ENCODE measurements around the gene DNAL1.
A peak's percentile ranks its signal among the peaks of the same experiment; 100 is the strongest.
"Not testable (repeated sequence)": the region's sequence is repeated elsewhere in the genome, so short reads cannot be mapped to it uniquely, and the experiment has no call there.

DNAL1 gene, protein sequence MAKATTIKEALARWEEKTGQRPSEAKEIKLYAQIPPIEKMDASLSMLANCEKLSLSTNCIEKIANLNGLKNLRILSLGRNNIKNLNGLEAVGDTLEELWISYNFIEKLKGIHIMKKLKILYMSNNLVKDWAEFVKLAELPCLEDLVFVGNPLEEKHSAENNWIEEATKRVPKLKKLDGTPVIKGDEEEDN

DNA sequence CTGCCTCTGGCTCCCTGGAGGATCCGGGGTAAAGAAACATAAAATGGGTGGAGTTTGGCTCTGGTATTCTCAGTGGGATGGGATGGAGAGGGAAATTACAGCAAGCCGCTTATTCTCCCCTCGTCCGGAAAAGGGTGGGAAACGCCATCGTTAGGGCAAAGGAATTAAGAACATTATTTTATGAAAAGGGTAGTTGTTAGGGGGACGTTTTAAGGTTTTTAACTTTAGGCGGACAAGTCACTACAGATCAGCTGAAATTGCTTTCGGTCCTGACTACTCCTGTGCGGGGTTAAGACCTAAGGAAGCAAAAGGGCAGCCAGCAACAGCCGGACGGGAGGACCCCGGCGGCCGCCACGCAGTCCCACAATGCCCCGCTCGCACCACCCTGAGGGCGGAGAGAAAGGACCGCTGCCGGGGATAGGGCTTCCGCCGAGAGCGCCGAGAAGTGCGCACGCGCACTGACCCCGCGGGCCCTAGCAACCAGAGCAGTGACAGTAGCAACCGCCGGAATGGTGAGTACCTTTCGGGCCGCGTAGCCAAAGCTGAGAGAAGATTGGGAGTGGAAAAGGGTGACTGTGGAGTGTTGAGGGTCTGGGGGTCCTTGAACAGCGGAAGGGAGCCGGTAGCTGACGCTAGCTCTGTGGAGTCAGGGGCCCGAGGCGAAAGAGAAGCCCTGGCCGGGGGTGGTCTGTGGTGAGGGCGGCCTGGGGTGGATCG, at the start of gene DNAL1:
DNAL1 (plus strand) TSS at position 456 of the 717 bp plus-strand sequence; CDS start at position 510, 54 bp downstream.
- DNase-seq = peak; percentile 97

DNA sequence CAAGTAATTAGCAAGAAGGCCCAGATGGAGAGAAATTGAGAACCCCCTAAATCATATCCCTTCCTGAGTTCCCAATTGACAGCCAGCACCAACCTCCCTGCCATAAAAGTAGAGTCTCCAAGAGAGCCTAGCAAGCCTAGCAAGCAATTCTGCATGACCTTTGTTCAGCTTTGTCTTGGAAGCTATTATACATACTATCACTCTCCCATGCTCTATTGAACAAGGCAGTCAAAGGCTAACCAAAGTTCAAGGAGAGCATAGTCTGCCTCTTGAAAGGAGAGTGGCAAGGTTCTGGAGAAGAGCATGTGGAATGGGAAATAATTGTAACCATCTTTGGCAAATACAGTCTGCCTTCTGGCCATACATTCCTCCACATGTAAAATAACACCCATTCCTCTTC, 45.3 kb upstream of the DNAL1 start:
- DNase-seq = no peak

DNA sequence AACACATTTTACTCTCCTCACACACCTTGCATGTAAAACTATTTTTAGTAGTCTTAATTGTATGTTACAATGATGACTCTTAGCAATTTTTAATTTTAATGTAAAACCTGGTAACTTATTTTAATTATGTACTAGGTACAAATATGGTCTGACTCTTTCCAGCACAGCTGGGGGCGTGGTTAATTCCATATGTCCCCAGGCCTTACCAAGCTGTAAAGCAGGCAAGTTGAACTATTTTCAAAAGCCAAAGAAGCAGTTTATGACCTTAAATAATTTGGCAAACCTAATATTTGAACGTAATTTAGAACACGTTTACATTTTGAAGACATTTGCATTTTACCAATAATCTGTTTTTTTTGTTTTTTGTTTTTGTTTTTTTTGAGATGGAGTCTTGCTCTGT, 41.8 kb upstream of the DNAL1 start:
- no peak for DNase-seq

DNA sequence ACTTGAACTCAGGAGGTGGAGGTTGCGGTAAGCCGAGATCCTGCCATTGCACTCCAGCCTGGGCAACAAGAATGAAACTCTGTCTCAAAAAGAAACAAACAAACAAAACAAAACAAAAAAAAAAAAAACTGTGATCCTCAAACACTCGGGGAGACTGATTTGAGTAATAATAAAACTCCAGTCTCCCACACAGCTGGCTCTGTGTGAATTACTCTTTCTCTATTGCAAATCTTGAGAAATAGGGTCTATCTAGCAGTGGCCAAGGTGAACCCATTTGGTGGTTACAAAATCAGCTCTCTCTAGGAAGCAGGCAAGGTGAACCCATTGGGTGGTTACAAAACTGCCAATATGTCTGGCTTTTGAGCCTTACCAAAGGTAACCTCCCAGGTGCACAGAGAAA, 38.5 kb upstream of the DNAL1 start:
- DNase-seq = no peak

DNA sequence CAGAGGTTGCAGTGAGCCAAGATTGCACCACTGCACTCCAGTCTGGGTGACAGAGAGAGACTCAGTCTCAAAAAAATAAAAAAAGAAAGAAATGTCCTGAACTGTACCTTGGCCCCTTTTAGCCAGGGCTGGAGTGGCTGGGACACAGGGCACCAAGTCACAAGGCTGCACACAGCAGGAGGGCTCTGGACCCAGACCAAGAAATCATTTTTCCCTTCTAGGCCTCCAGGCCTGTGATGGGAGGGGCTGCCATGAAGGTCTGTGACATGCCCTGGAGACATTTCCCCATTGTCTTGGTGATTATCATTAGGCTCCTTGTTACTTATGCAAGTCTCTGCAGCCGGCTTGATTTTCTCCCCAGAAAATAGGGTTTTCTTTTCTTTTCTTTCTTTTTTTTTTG, 37.5 kb upstream of the DNAL1 start:
- DNase-seq = no peak

DNA sequence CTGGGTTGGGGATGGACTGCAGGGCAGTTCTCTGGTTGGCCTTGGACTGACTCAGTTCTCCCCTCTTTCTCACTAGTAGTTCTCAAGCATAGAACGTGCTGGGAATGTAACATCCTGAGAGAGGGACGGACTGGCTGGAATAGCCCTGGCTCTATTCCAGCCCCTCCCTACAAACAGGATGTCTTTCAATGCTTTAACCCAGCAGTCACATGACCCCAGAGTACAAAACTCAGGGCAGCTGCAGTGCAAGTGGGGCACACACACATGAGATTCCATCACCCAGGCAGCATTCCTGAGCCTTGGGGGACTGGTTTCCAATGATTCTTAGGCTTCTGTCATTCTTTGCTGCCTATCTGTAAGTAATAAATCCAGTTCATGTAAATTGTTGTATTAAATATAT, 34.1 kb upstream of the DNAL1 start:
- no peak for DNase-seq

DNA sequence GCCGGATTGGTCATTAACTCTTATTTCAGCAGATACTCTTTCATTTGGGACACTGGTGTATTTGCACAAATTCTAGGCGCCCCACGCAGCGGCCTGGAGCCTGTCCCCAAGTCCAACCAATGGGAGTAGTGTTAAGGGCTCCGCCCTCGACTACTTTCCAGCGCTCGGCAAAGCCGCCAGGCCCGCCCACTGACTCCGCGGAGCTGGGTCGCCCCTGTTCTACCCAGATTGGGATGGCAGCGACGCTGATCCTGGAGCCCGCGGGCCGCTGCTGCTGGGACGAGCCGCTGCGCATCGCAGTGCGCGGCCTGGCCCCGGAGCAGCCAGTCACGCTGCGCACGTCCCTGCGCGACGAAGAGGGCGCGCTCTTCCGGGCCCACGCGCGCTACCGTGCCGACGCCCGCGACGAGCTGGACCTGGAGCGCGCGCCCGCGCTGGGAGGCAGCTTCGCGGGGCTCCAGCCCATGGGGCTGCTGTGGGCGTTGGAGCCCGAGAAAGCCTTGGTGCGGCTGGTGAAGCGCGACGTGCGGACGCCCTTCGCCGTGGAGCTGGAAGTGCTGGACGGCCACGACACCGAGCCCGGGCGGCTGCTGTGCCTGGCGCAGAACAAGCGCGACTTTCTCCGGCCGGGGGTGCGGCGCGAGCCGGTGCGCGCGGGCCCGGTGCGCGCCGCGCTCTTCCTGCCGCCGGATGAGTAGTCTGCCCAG, 32.3 kb upstream of the DNAL1 start, which contains the start of gene ACOT6:
ACOT6 (plus strand) TSS at position 179 of the 707 bp plus-strand sequence; CDS start at position 234, 55 bp downstream.
- DNase-seq = peak; percentile 89

DNA sequence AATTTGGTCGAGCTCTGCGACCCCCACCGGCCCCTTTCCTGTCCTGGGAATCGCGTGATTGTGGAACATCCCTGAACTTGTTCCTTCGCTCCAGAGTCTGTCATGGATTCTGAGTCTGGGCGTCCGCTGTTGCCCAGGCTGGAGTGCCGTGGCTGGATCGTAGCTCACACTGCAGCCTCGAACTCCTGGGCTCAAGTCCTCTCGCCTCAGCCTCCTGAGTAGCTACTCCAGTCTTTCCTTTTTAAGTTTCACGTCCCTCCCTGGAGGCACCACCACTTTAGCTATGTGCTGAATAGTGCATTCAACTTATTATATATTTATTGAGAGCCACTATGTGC, 31.8 kb upstream of the DNAL1 start:
- DNase-seq = peak; percentile 37

DNA sequence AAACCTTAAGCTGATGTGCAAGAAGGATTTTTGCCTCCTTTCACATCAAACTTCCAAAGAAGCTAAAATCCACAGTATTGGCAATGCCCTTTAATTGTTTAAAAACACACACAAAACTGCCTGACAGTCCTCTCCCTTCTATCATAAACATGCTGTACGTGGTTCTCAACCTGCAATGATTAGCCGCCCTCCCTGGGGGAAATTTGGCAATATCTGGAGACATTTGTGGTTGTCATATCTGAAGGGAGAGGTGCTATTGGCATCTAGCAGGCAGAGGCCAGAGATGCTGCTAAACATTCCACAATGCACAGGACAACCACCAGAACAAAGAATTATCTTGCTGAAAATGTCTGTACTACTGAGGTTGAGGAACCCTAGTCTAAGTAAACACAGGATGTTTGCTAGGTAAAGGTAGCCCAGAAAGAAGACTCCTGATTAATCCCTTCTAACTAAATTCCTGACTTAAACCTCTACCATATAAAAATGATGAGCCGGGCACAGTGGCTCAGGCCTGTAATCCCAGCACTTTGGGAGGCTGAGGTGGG, 31.3 kb upstream of the DNAL1 start:
- DNase-seq = peak; percentile 46

DNA sequence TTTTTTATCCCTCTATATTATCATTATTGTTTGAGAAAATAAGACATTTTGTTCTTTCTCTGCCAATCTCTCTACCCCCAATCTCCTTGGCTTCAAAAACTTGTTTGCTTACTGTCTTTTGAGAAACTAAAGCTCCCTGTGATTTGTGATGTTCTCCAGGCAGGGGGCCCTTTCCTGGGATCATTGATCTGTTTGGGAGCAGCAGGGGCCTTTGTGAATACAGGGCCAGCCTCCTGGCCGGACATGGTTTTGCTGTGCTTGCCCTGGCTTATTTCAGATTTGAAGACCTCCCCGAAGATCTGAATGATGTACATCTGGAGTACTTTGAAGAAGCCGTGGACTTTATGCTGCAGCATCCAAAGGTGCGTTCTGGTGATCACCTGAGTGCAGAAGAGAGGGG, 28.0 kb upstream of the DNAL1 start:
- no peak for DNase-seq

DNA sequence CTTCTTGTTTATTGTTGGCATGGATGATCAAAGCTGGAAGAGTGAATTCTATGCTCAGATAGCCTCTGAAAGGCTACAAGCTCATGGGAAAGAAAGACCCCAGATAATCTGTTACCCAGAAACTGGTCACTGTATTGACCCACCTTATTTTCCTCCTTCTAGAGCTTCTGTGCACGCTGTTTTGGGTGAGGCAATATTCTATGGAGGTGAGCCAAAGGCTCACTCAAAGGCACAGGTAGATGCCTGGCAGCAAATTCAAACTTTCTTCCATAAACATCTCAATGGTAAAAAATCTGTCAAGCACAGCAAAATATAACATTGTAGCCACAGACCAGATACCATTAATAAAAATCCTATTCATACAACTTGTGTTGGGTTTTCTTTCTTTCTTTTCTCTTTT, 25.3 kb upstream of the DNAL1 start:
- DNase-seq = no peak

DNA sequence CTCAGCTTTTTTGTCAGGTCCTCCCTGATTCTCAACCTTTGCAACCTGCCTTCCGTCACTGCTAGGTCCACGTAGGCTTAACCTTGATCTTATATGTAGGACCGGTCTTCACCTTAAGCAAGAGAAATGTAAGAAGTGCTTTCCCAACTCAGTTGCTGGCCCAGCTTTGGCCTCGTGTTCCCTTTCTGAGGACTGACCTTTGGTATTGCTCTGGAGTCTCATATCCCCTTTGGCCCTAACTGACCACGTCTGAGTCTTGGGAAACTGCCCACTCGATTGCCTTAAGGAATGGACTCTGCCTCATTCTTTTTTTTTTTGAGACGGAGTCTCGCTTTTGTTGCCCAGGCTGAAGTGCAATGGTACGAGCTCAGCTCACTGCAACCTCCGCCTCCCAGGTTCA, 24.5 kb upstream of the DNAL1 start:
- no peak for DNase-seq

DNA sequence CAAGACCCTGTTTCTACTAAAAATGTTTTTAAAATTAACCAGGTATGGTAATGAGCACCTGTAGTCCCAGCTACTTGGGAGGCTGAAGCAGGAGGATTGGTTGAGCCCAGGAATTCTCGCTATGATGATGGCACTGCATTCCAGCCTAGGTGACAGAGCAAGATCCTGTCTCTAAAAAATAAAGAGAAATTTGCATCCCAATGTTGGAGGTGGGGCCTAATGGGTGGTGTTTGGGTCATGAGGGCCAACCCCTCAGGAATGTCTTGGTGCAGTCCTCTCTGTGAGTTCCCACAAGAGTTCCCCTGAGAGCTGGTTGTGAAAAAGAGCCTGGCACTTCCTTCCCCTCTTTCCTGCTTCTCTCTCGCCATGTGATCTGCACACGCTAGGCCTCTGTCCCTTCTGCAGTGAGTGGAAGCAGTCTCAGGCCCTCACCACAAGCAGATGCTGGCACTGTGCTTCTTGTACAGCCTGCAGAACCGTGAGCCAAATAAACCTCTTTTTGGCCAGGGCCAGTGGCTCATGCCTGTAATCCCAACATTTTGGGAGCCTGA, 21.2 kb upstream of the DNAL1 start:
- DNase-seq = no peak

DNA sequence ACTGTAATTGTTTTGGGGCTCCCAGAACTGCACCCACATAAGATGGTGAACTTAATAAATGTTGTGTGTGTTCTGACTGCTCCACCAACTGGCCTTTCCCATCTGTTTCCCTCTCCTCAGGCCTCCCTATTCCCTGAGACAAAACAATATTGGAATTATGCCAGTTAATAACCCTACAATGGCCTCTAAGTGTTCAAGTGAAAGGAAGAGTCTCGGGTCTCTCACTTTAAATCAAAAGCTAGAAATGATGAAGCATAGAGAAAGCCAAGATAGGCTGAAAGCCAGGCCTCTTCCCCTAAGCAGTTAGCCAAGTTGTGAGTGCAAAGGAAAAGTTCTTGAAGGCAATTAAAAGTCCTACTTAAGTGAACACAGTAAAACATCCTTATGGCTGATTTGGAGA, 19.1 kb upstream of the DNAL1 start:
- no peak for DNase-seq

DNA sequence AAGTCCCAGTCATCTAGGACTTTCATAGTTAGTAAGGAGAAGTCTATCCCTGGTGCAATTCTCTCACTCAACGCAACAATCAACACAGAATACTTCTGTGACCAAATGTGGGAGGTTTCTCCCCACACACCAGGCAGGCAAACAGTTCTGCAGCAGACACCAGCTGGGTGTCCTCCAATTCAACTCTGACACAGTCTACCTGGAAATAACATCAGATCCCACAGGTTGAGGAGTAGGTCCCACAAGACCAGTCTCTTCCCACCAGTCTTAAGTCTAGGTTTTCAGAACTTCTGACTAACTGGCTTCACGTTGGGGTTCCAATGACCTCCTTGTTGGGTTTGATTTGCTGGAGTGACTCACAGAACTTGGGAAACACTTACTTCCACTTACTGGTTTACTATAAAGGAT, 17.6 kb upstream of the DNAL1 start:
- no peak for DNase-seq

DNA sequence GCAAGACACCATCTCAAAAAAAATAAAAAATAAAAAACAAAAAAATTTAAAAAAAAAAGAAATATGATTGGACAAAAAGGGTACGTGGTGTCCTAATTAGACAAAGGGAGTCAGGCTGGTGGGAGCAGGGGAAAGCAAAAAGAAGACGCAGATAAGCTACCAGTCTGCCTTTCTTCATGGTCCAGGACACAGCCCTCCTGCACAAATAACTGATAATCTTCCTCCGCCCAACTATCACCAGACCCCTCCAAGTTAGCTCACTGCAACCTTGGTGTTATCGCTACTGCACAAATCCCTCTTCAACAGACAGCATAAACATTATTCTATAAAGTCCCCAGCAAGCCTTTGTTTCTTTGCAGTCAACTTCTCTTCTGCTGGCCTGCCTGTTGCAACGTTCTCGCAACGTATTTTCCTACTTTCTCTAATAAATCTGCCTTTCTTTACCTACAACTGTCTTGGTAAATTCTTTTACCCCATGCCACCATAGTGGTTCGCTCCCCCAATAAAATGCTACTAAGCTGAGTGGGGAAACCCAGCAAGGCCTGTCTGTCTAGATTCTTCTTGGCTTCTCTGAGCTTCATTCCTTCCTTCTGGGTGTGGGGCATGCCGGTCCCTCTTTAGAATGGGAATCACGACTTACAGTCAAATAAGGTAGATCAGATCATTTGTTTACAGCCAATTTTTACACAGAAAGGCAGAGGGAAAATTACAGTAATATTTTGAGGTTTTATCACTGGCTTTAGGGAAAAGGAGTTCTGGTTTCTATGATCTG, 14.6 kb upstream of the DNAL1 start:
- DNase-seq = peak; percentile 72

DNA sequence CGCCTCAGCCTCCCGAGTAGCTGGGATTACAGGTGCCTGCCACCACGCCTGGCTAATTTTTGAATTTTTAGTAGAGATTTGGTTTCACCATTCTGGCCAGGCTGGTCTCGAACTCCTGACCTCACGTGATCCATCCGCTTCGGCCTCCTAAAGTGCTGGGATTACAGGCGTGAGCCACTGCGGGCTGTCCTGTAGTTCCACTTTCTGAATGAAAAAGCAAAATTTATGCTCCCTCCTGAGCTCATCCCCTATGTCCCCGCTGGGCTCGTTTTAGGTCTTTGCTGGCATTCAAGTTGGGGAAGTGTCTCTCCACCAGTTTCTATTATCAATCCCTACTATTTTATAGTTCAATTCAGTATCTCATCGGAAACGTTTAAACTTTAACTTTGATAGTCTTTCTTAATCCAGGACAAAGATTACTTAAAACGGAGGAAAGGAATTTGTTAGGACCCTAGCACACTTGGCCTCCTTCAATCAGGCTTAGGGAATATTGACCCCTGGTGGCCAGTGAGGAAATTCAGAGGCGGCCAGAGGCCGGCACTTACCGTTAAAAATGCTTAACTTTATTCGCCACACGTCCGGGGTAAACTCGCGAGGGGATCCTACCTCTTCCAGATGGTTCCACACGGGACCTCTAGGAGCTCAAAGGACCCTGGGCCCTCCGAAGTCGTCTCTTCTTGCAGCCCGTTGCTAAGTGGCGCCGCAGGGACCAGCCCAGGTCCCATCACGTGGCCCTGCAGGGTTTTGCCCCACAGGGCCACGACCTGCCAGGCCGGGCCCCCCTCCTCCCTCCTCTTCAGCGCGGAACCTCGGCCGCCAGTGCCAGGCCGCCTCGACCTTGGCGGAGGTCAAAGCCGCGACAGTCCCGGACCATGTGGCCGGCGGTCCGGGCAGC, 11.4 kb upstream of the DNAL1 start:
- peak; percentile 87 for DNase-seq

DNA sequence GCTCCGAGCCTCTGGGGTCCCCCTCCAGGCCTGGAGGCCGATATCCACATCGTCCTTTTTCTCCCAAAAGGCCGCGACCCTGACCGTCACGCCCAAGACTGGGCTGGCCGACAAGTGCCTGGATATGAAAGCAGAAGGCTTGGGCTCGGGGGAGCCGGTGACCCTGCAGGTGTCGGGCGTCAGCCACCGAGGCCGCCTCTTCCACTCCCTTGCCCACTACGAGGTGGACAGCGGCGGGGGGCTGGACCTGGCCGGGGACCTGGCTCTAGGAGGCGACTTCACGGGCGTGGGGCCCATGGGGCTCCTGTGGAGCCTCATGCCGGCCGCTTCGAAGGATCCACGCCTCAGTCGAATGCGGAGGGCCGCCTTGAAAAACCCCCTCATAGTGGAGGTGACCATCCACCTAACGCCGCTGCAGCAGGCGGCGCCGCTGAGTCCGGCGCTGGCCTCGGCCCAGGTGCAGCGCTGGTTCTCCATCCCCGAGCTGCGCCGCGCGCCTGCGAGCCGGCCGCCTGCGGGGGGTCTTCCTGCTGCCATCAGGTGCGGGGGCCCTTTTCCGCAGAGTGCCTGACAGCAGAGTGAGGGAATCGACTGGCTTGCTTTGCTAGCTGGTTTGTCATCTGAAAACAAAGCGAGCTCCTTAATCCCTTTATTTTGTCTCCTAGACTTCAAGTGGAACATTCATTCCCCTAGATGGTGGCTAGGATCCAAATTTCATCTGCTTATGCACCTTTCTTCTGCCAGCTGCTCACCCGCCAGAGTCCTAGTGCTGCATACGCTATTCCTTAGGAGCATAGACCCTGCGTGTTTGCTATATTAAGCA, 10.6 kb upstream of the DNAL1 start:
- DNase-seq = peak; percentile 23

DNA sequence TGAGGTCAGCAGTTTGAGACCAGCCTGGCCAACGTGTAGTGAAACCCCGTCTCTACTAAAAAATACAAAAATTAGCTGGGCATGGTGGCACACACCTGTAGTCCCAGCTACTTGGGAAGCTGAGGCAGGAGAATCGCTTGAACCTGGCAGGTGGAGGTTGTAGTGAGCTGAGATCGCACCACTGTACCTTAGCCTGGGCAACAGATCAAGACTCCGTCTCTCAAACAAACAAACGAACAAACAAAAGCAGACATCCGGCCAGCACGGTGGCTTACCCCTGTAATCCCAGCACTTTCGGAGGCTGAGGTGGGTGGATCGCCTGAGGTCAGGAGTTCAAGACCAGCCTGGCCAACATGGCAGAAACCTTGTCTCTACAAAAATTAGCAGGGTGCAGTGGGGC, 8.4 kb upstream of the DNAL1 start:
- not testable (repeated sequence) for DNase-seq

DNA sequence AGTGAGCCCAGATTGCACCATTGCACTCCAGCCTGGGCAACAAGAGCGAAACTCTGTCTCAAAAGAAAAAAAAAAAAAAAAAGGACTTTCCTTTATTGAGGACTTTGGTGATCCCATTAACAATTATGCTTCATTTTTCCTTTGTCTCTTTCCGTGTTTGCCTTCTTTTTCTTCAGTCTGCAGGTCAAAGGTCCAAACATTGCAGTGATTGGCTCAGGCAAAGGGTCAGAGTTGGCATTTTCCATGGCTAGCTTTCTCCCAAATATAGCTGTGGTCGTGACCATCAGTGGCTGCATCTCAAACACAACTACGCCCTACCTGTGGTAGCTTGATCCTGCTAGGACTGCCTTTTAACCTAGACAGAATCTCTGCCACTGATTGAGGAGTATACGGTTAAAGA, 7.0 kb upstream of the DNAL1 start:
- no peak for DNase-seq
